ENCODE results near the gene ACOXL.

ACOXL gene

GRCh38 chr2:111099402-111099801, 367.0 kb downstream of the ACOXL start:
- TF ChIP-seq CTCF (conservative IDR thresholded peaks at IDR 0.05; ENCODE audit: low read depth) = no peak
- no peak overlapping the region for H3K27ac ChIP-seq
- ChIA-PET POLR2A (ENCODE audit: low non-redundant PET) (no interaction called here), CTCF (no interaction called here)
- no peak for DNase-seq (ENCODE audit: low spot score)

GRCh38 chr2:111100087-111100764, 367.9 kb downstream of the ACOXL start:
- POLR2A ChIA-PET (ENCODE audit: low non-redundant PET) = no interaction called here
- DNase-seq (ENCODE audit: low spot score) = no peak
- TF ChIP-seq CTCF (conservative IDR thresholded peaks at IDR 0.05; ENCODE audit: low read depth) = no peak
- H3K27ac ChIP-seq = no peak overlapping the region
- CTCF ChIA-PET = interaction anchor here (0.6 kb wide), 1 partner anchor 22 kb away, joined by 4 read pairs; no protein-coding TSS in a partner anchor

GRCh38 chr2:111100765-111101162, 368.4 kb downstream of the ACOXL start:
- no peak for TF ChIP-seq CTCF (conservative IDR thresholded peaks at IDR 0.05; ENCODE audit: low read depth)
- DNase-seq (ENCODE audit: low spot score) = peak; percentile 44
- no peak overlapping the region for H3K27ac ChIP-seq
- CTCF ChIA-PET = interaction anchor here (0.6 kb wide), 1 partner anchor 22 kb away, joined by 4 read pairs; no protein-coding TSS in a partner anchor
- POLR2A ChIA-PET (ENCODE audit: low non-redundant PET) = no interaction called here

- ChIA-PET CTCF (interaction anchor here (0.6 kb wide), 1 partner anchor 11 kb away, joined by 6 read pairs; no protein-coding TSS in a partner anchor), POLR2A (ENCODE audit: low non-redundant PET) (no interaction called here)
- no peak overlapping the region for H3K27ac ChIP-seq
- TF ChIP-seq CTCF (conservative IDR thresholded peaks at IDR 0.05; ENCODE audit: low read depth) = no peak
- no peak for DNase-seq (ENCODE audit: low spot score)
Observed at GRCh38 chr2:111101592-111101991, 369.2 kb downstream of the ACOXL start.

- TF ChIP-seq CTCF (conservative IDR thresholded peaks at IDR 0.05; ENCODE audit: low read depth) = no peak
- POLR2A ChIA-PET (ENCODE audit: low non-redundant PET) = no interaction called here
- CTCF ChIA-PET = no interaction called here
- DNase-seq (ENCODE audit: low spot score) = no peak
- H3K27ac ChIP-seq = no peak overlapping the region
Observed at GRCh38 chr2:111102216-111102615, 369.8 kb downstream of the ACOXL start.

DNA sequence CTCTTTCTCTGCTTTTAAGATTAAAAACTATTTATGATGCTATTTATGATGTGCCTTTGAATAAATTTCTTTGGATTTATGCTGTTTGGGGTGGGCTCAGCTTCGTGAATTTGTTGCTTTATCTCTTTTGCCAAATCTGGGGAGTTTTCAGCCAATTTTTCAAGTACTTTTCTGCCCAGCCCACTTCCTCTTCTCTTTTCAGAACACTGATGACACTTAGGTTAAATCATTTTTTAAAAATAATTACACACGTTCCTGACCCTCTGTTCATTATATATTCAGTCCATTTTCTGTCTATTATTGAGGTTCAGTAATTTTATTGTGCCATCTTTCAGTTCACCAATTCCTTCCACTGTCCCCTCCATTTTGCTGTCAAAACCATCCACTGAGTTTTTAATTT, 373.6 kb downstream of the ACOXL start:
- TF ChIP-seq CTCF (conservative IDR thresholded peaks at IDR 0.05; ENCODE audit: low read depth) = no peak
- ChIA-PET POLR2A (ENCODE audit: low non-redundant PET) (no interaction called here), CTCF (no interaction called here)
- DNase-seq (ENCODE audit: low spot score) = no peak
- H3K27ac ChIP-seq = no peak overlapping the region

All from RWPE1 (cell line).